Ovary (tissue), 9 donors: ENCODE data around the gene OBP2B. TPM values are rescaled to one million over a fixed set of nuclear protein-coding genes. Genes with fewer than 3 reads are reported as not detected.
"Not testable (repeated sequence)": the region's sequence is repeated elsewhere in the genome, so short reads cannot be mapped to it uniquely, and the experiment has no call there.

Experiments used
- DNase-seq, 5 donors: peaks; one replicate each; pipeline ENCODE4 v3.0.0-alpha.2; 2019 to 2020
- H3K27ac ChIP-seq, 2 donors: fragments of 200-600 bp; one replicate each; pipeline versions ENCODE4 v1.5.1 to v1.8.0; 2019 to 2022
- H3K27me3 ChIP-seq: fragments of 200-600 bp; one replicate; pipeline ENCODE4 v1.8.0; 2022
- H3K36me3 ChIP-seq: fragments of 200-600 bp; sonication (generic); one replicate; pipeline ENCODE4 v1.5.1; 2019
- H3K4me1 ChIP-seq: one replicate; pipeline ENCODE4 v1.8.1; 2013; ENCODE audit warnings: mild to moderate bottlenecking, moderate library complexity; ENCODE audit not compliant: insufficient read depth
- H3K4me3 ChIP-seq: fragments of 200-600 bp; sonication (generic); one replicate; pipeline ENCODE4 v1.5.1; 2017
- H3K9me3 ChIP-seq, 2 donors: fragments of 200-600 bp in 1 of 2; sonication (generic) in 1 of 2; one replicate each; pipeline versions ENCODE4 v1.5.1 to v1.8.1; 2013 to 2019; ENCODE audit warnings: mild to moderate bottlenecking in 1 of 2, moderate library complexity in 1 of 2
- EP300 ChIP-seq: sonication (generic); formaldehyde crosslinking; IDR thresholded peaks from one replicate; pipeline ENCODE4 v1.6.1; 2017; ENCODE audit warnings: antibody characterized with exemption
- POLR2A ChIP-seq: fragments of 450-650 bp; IDR thresholded peaks from one replicate; pipeline ENCODE4 v1.6.1; 2017; ENCODE audit warnings: antibody characterized with exemption, mild to moderate bottlenecking, moderate library complexity
- WGBS, 3 donors: extraction: QIAGEN DNeasy Blood & Tissue Kit in 1 of 3; methylation state at CpG; one replicate each; pipeline versions ENCODE4 v1.1.5 to v1.1.7; 2013 to 2017; 5-methylcytosine and 5-hydroxymethylcytosine counted together
- intact Hi-C, 4 donors: fragments of 100-400 bp; cut with DNase I; formaldehyde crosslinking; loops; one replicate each; pipeline versions ENCODE4 v1.11.0 to v1.15.1; 2022 to 2023
- polyA plus RNA-seq, 2 donors: library from polyadenylated mRNA; stranded (reverse); fragments of 200-250 nt in 1 of 2; fragments of 350-450 nt in 1 of 2; fragmentation: Illumina TruSeq in 1 of 2; extraction: RNeasy Lipid Tissue Mini Kit (QIAGEN cat#74804) in 1 of 2; gene quantifications; one replicate each; pipeline ENCODE4 v1.2.3, GENCODE V29; 2013 to 2014
- total RNA-seq, 7 donors: library from RNA; depleted of rRNA in 2 of 7; stranded (reverse); fragments of >200 nt in 2 of 7; fragmentation: NEBNext Ultra II Directional in 3 of 7; extraction: Animal tissue kit (Norgen Biotek cat#: 25700) in 3 of 7; gene quantifications; one replicate each; pipeline versions ENCODE4 v1.1.0 to v1.2.4, GENCODE V29; 2016 to 2023
- TF ChIP-seq, protein P1 (sequence below), 3 donors: fragments of 450-650 bp in 2 of 3; fragments of 200-600 bp in 1 of 3; IDR thresholded peaks; one replicate each; pipeline versions ENCODE4 v1.5.1 to v1.8.0; 2016 to 2022; ENCODE audit warnings: antibody characterized with exemption in 3 of 3, mild to moderate bottlenecking in 1 of 3
- donor health status: DM: no; HTN: no; CAD: no; lungs with moderate emphysema.
- donor health status: DM: no; HTN: no; CAD: no.
- donor health status: Bipolar disorder and iron deficiency.
- donor health status: DM: yes; HTN: yes; CAD: no.
- donor health status: DM: no; HTN: no; CAD: no.
- donor health status: DM: yes; HTN: yes; CAD: no.

Gene OBP2B
- total and polyA plus RNA-seq, 9 donors = 0.33 to 5.3 (median 2.7) TPM; not detected in 5

GRCh38 chr9:133251773-133252172 is 42.7 kb upstream of the OBP2B start:
- Histone ChIP-seq H3K27me3 (no peaks in the 10 kb centered on the region), H3K27ac (no peak overlapping the region), H3K9me3 (no peaks in the 10 kb centered on the region), H3K4me3 (no peak overlapping the region), H3K4me1 (peaks cover 6% of the 10 kb centered on the region), H3K36me3 (no peaks in the 10 kb centered on the region)
- WGBS, 3 donors = 86 to 93% (median 89%) methylated on average over 11 of the region's 11 CpGs
- intact Hi-C loops = no loop called here
- peak in 1 of 5 donors; percentile 22 for DNase-seq
- TF ChIP-seq EP300 (no peak), POLR2A (no peak)
- TF ChIP-seq, protein P1, sequence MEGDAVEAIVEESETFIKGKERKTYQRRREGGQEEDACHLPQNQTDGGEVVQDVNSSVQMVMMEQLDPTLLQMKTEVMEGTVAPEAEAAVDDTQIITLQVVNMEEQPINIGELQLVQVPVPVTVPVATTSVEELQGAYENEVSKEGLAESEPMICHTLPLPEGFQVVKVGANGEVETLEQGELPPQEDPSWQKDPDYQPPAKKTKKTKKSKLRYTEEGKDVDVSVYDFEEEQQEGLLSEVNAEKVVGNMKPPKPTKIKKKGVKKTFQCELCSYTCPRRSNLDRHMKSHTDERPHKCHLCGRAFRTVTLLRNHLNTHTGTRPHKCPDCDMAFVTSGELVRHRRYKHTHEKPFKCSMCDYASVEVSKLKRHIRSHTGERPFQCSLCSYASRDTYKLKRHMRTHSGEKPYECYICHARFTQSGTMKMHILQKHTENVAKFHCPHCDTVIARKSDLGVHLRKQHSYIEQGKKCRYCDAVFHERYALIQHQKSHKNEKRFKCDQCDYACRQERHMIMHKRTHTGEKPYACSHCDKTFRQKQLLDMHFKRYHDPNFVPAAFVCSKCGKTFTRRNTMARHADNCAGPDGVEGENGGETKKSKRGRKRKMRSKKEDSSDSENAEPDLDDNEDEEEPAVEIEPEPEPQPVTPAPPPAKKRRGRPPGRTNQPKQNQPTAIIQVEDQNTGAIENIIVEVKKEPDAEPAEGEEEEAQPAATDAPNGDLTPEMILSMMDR (IDR thresholded peaks at IDR 0.05) = no peak

- H3K27ac ChIP-seq, H3K4me3 ChIP-seq, H3K27me3 ChIP-seq, H3K9me3 ChIP-seq, intact Hi-C loops, H3K36me3 ChIP-seq, DNase-seq, H3K4me1 ChIP-seq: not testable (repeated sequence)
- 84 to 93% (median 90%) methylated on average over 6 of the region's 6 CpGs for WGBS, 3 donors
Observed at GRCh38 chr9:133251221-133251620, 42.2 kb upstream of the OBP2B start.

DNA sequence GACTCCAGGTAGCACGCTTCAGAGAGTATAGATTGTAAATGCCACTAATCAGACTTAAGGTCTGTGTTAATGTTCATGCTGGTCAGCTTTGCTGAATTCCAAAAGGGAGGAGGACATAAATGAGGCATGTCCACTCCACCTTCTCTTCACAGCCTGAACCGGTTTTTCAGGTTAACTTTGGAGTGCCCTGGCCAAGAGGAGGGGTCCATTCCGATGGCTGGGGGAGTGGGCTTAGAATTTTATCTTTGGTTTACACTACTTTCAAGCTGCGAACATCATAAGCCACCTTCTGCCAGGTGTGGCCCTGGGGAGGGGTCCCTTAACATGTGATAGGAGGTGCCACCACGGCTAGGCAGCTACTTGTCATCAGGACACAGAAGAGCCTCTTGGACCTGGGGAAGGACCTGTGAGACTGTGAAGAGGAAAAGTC is 41.7 kb upstream of the OBP2B start:
- 80 to 84% (median 82%) methylated on average over 5 of the region's 5 CpGs for WGBS, 3 donors

GRCh38 chr9:133249337-133249736 is 40.3 kb upstream of the OBP2B start:
- Histone ChIP-seq H3K36me3 (no peaks in the 10 kb centered on the region), H3K4me3 (no peak overlapping the region), H3K4me1 (peaks cover 1% of the 10 kb centered on the region), H3K27me3 (no peaks in the 10 kb centered on the region), H3K9me3 (no peaks in the 10 kb centered on the region), H3K27ac (no peak overlapping the region)
- WGBS, 3 donors = 92 to 100% (median 95%) methylated on average over 1 of the region's 1 CpG
- no peak for DNase-seq
- intact Hi-C loops = no loop called here
- no peak for TF ChIP-seq EP300
- TF ChIP-seq, protein P1 (IDR thresholded peaks at IDR 0.05) = no peak
- TF ChIP-seq POLR2A = no peak

More for the DNA sequence above, 41.7 kb upstream of the OBP2B start:
- DNase-seq = no peak
- Histone ChIP-seq H3K27me3 (no peaks in the 10 kb centered on the region), H3K4me3 (no peak overlapping the region), H3K4me1 (peaks cover 1% of the 10 kb centered on the region), H3K27ac (no peak overlapping the region), H3K36me3 (no peaks in the 10 kb centered on the region), H3K9me3 (no peaks in the 10 kb centered on the region)
- TF ChIP-seq, protein P1 (IDR thresholded peaks at IDR 0.05) = no peak
- no peak for TF ChIP-seq EP300
- no peak for TF ChIP-seq POLR2A
- intact Hi-C loops = no loop called here

DNA sequence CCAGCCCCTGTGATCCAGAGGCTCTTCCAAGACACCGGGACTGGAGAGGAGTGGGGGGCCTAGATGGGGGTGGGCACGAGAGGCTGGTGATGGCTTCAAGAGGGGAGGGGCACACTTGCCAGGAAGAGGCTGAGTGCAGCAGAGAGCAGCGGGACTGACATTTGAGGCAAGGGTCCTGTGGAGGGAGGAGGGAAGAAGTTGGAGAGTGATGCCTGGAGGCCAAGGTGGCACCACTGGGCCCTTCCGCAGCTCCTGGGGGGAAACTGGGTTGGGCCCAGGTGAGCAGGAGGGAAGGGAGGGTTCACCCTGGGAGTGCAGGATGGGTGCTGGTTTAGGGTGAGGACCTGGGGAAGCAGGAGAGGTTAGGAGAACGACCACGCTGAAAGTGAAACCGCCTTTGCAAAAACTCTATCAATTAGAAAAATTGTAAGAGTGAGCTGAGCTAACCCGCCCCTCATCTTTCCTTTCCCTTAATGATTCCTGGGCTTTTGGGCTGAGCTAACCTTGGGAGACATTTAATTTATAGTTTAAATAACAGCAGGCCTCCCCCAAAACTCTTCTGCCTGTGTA is 39.8 kb upstream of the OBP2B start:
- H3K36me3 ChIP-seq = no peaks in the 10 kb centered on the region
- no peak for TF ChIP-seq POLR2A
- TF ChIP-seq EP300 = no peak
- TF ChIP-seq, protein P1 (IDR thresholded peaks at IDR 0.05) = no peak
- H3K27me3 ChIP-seq = no peaks in the 10 kb centered on the region
- no peak overlapping the region for H3K27ac ChIP-seq
- intact Hi-C loops = no loop called here
- H3K4me3 ChIP-seq = no peak overlapping the region
- H3K9me3 ChIP-seq = no peaks in the 10 kb centered on the region
- WGBS, 3 donors = 62 to 71% (median 71%) methylated on average over 8 of the region's 8 CpGs
- peaks cover 1% of the 10 kb centered on the region for H3K4me1 ChIP-seq
- DNase-seq = peak in 2 of 5 donors; percentile 6 to 14
